ENCODE results near the gene KRT80.

Gene KRT80

DNA sequence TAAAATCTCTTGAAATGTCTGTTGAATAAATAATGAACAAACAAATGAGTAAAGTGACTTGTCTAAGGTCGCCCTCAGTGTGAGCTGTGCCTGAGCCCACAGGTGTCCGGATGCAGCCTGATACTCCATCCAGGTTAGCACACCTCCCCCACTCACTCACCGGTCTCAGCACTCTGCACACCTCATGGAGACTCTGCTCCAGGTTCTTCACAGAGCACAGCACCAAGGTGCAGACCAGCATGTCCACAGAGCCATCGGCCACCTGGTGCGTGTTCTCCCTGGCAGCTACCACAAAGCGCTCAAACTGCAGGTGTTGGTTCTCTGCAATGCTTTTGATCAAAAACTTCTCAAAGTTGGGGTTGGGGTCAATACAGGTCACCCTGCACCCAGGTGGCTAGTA is 37.1 kb upstream of the KRT80 start:
- no peak for DNase-seq (ENCODE audit: low spot score)

DNA sequence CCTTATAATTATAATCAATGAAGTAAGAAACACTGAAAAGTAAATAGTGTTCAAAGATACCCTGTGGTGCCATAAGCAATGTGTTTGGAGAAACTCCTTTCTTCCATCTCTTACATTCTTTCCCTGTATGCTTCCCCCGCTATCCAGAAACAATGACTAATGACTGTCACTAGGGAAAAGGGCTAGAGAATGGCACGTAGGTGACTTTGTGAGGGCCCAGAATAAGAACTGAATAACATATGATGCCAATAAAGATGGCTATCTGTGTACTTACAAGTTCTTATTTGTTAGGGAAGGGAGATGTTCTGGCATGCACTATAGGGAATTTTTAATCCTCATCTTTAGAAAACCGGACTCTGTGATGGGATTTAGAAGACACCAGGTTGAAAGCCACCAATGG is 36.6 kb upstream of the KRT80 start:
- no peak for DNase-seq (ENCODE audit: low spot score)

DNA sequence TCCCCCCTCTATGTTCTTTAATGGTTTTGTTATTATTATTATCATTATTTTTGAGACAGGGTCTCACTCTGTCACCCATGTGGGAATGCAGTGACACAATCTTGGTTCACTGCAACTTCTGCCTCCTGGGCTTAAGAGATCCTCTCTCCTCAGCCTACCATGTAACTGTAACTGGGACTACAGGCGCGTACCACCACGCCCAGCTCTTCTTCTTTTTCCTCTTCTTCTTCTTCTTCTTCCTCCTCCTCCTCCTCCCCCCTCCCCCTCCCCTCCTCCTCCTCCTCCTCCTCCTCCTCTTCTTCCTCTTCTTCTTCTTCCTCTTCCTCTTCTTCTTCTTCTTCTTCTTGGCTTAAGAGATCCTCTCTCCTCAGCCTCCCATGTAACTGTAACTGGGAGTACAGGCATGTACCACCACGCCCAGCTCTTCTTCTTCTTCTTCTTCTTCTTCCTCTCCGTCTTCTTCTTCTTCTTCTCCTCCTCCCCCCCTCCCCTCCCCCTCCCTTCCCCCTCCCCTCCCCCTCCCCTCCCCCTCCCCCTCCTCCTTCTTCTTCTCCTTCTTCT is 35.9 kb upstream of the KRT80 start:
- no peak for DNase-seq (ENCODE audit: low spot score)

DNA sequence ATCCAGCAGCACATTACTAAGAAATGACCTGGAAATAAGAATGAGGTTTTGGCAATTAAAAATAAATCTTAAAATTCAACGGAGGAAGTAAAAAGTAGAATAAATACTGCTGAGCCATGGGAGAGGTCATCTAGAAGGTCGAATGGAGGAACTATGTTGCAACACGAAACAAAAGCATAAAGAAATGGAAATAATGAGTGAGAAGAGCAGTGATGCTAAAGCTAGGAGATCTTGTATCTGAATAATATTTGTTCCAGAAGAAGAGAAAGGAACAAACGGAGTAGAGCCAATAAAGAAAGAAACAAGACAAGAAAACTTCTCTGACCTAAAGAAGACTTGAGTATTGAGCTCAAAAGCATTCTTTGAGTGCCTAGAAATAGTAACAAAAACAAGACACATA is 34.6 kb upstream of the KRT80 start:
- DNase-seq (ENCODE audit: low spot score), result no peak

DNA sequence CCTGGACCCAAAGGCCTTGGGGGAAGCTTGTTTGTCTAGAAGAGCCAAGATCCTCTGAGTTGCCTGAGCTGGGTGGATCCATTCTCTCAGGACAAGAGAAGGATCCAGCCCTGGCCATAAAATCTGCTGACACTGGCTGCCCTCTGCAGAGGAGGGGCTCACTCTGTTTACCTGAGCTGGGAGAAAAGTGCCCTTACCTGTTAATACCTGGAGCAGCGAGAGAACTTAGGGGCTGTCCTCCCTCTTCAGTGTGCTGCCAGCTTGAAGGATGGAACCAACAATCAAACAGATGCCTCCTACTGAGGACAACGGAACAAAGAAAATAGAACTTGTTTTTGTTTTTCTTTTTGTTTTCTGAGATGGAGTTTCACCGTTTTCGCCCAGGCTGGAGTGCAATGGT is 33.9 kb upstream of the KRT80 start:
- no peak for DNase-seq (ENCODE audit: low spot score)

DNA sequence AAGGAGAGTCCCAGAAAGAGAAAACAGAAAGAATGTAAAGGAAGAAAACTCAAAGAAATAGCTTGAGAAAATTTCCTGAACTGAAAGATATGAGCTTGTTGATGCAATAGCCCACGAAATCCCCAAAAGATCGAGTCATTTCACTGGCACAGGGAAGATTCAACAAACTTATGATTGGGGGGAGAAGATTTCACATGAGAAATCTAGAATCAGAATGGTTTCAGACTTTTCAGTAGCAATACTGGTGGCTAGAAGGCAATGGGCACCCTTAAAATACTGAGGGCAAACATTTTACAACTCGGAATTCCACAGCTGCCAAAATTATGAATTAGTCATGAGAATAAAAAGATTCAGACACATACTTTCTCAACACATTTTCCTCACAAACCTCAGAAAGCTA is 32.3 kb upstream of the KRT80 start:
- no peak for DNase-seq (ENCODE audit: low spot score)

DNA sequence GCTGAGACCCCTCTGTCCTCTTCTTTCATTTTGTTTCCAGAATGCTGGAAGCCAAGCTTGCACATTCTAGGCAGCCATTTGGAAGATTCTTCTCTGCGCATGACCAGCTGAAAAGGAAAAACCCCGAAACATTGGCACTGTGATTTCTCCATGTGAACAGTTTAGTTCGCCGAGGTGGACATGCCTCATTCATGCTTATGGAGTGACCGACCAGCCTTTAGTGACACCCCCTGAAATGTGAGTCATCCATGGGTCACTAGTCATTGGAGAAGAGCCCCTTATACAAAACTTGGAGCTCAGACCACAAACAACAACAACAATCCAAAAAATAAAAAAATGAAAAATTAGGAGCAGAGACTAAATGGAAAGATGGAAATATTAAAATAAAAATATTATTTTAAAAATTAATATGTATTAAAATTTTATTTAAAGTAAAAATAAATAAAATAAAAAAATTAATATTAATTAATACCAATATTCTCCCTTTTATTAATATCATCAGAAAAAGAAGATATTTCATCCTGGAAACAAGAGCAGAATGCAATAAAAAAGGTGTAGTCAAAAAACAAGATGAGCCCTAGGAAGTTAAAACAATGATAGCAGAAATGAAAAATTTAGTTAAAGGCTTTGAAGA is 31.7 kb upstream of the KRT80 start:
- no peak for DNase-seq (ENCODE audit: low spot score)

DNA sequence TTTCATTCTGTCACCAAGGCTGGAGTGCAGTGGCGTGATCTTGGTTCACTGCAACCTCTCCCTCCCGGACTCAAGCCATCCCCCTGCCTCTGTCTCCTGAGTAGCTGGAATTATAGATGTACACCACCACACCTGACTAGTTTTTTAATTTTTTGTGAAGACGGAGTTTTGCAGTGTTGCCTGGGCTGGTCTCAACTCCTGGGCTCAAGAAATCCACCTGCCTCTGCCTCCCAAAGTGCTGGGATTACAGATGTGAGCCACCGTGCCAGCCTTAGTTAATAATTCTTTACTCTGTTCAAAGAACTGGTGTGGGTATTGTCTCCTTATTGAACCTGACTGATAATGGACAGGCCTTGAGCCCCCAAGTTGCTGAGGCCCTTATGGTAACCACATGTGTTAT is 30.9 kb upstream of the KRT80 start:
- no peak for DNase-seq (ENCODE audit: low spot score)

DNA sequence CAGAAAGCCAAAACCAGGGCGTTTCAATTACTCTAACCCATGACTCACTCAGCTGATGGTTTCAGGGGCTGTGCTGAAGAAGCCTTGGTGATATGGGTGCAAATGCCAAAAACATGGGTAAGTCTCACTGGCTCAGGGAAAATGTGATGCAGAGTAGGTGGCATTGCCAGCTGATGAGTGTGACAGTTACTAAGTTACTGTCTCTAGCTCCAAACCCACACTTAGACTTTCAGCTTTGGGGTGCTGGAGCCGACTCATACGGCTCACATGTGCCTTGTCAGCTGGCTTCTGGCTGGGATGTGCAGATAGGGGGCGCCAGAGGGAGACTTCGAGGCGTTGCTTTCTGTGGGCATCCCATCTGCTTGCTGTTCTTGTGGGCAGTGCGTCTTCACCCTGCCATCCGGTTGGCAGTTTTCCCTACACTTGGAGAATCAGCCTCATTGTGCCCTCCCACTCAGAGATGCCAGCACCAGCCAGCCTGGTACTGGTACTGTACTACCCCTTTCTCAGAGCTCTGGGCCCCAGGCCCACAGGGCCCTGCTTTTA is 30.2 kb upstream of the KRT80 start:
- peak; percentile 78 for DNase-seq (ENCODE audit: low spot score)

DNA sequence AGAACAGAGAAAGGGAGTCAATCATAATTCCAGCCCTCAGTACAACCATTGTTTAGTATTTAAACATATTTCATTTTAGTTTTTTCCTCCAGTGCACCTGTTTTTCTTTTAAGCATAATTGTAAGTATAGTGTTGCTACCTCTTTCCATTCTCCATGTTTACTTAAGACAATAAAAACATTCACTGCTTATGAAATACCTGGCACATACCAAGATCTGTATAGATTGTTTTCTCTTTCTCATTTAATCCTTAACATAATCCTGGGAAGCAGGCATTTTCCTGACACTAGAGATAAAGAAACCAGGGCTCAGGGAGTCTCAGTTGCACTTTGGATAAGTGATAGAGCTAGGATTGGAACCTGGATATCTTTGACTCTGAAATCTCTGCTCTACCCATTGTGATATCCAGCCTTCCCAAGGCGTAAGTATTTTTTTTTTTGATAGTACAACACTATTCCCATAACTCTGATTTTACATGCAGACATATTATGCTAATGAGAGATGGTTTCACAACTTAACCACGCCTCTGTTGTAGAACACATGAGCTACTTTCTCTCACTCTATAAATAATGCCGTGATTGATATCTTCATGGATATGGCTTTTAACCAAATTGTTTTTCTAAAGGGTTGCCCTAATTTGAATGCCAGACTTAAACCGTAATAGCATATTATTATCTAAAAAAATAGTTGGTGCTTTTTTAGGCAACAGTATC is 29.4 kb upstream of the KRT80 start:
- no peak for DNase-seq (ENCODE audit: low spot score)

DNA sequence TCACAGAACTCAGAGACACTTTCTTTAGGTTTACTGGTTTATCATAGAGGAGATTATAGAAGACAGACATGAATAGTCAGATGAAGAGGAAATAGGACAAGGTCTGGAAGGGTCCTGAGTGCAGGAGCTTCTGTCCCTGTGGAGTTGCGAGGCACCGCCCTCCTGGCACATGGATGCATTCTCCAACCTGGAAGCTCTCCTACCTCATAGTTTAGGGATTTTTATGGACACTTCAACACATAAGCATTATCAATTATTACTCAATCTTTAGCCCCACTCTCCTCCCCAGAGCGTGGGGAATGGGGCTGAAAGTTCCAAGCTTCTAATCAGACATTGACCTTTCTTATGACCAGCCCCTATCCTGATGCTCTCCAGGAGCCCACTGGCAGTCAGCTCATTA is 28.7 kb upstream of the KRT80 start:
- no peak for DNase-seq (ENCODE audit: low spot score)

DNA sequence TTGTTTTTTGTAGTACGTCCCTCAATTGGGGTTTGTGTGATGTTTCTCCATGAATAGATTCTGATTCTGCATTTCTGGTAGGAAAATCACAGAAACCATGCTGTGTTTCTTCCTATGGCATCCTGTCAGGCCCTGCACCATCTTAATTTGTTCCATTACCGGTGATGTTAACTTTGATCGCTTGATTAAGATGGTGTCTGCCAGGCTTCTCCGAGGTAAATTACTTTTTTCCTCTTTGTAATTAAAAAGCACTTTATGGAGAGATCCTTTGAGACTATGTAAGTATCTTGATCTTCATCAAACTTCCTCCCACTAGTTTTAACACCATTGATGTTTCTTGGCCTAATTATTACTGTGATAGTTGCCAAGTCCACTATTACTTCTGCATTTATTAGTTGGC is 26.2 kb upstream of the KRT80 start:
- DNase-seq (ENCODE audit: low spot score), result no peak

DNA sequence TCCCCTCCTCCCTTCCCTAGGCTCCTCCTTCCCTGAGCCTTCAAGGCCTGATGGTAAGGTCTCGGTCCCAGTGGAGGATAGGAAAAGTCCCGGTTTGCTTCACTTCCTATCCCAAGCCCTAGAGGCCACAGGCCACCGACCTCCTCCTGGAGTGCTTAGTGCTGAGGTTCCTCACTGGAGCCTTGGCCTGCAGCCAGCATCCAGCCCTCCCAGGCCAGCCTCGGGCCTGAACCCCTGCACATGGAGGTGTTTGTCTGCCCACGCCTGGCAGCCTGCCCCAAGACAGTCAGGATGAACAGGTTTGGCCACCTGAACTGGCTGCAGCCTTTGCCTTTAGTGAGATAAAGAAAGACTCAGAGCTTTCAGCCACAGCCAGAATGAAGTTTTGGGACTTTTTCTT is 25.4 kb upstream of the KRT80 start:
- DNase-seq (ENCODE audit: low spot score), result no peak

DNA sequence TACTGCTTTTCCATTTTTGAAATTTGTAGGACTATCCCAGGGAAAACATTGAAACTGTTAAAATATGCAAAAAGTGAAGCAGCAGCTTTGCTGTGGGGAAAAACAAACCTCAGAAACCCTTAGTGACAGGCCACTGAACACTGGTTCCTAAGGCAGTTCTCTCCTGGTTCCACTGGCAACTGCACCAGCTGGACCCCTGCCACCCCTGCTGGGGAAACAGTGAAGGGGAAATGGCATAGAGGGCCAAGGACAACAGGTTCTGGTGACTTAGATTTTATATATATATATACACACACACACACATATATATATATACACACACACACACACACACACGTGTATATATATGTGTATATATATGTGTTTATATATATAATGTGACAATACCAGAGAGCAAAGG is 25.0 kb upstream of the KRT80 start:
- DNase-seq (ENCODE audit: low spot score), result no peak

DNA sequence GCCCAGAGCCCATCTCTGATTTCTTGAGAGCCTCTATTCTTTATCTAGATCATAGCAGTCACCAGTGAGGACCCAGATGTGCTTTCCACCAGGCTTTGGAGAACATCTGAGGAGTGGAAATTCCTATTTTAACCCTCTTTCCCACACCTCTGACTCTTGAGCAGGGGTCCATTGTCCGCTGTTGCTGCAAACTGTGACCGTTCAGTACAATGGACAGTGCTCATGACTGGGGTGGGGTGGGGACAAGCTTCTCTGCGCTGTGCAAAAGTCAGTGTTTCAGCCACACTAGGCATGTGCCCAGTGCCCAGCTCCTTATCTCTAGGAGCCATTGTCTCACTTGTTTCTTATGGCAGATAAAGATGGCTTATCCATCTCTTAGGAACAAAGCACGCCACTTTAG is 24.3 kb upstream of the KRT80 start:
- no peak for DNase-seq (ENCODE audit: low spot score)

DNA sequence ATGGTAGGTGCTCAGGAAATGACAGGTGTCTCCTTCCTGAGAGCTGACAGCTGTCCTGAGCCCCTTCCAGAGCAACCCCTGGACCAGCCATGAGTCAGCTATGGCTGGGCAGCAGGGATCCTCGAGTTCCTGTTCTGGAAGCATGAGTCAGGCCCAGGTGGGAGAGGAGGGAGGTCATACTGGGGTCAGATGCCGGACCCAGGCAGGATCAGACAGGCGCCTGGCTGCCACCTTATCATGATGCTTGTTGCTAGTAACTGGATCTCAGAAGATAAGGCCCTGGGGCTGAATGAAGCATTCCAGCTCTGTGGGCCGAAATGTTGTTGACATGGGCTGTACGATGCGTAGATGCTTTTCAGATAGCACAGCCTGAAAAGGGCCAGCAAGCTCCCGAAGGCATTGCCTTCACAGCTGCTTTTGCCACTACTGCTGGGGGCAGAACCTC is 23.8 kb upstream of the KRT80 start:
- no peak for DNase-seq (ENCODE audit: low spot score)

DNA sequence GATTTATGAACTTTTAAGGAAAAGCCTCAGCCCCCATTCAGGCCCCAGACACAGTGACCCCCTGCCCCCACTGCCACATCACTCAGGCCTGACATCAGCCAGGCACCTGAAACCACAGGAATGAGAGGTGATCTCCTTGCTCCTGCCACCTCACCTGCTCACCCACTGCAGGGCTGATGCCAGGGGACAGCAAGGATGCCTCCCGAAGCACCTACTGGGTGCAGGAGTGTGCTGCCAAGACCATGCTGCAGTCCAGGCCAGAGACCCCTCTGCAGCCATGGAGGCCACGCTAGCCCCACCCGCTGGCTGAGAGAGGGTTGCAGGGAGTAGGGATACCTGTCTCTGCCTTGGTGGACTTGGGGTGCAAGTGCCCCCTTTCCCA is 22.6 kb upstream of the KRT80 start:
- DNase-seq (ENCODE audit: low spot score), result no peak

DNA sequence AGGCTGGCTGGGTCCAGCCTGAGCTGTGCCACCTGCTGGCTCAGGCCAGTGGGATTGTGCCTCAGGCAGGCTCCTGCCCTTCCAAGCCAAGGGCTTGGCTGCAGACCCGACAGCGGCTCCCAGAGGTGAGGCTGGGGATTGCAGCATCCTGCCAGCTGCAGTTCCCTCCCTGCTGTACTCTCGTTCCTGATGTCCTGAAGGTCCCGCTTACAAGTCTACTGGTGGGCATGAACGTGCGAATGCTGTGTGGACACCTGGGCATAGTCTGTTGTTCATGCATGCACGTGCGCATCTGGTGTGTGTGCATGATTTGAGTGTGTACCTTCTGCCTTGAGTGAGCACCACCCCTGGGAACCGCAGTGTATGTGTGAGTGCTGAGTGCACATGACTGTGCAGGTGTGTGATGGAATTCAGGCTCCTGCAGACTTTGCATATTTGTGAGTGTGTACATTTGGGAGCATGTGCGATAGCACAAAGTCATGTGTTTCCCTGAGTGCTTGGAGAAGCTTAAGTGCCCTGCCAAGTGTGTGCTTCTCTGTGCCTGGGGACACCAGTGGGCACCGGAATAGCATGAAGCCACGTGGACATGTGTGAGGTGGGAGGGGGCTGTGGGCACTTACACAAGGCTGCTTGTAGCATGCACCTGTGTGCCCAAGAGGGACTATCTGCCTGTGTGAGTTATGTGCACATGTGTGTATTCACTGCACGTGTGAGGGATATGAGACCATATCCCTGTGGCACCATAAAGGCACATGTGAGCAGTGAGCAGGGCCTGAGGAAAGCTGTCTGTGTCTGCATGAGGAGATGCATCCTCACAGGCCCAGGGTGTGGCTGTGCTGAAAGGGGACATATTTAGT is 22.0 kb upstream of the KRT80 start:
- DNase-seq (ENCODE audit: low spot score), result peak; percentile 29

DNA sequence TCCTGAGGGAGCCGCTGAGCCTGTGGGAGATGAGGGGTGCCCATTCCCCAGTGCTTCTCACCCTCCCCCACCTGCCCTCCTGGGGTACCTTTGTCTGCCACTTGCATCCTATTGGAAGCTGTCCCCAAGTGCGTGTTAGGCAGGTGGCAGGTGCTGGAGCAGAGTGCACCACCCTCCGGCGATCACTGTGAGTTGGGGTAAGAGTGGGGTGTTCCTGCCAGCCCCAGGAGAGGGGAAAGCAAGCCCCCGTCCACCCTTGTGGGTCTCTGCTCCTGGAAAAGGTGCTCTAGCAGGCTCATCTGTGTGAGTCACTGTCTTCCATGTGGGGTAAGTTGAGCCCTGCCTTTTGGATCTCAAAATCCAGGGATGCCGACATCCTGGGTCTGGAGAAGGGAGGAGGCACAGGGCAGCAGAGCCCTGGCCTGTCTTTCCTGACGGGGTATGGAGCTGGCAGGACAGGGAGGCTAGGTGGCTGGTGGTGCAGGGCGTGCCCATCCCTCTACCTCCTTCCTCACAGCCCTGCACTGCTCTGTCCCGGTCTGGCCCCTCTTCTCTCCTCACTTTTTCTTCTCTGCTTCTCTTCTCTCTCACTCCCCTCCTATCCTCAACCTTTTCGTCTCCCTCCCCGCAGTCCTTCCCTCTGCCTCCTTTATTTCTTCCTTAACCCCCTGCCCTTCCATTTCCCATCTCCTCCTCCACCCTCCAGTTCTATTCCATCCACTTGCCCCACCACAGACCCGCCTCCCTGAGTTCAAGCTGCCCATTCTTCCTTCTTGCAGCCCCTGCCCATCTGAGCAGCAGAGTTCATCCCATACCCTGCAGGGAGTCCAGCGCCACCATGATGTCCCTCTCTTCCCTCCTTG is 21.1 kb upstream of the KRT80 start:
- DNase-seq (ENCODE audit: low spot score), result no peak

DNA sequence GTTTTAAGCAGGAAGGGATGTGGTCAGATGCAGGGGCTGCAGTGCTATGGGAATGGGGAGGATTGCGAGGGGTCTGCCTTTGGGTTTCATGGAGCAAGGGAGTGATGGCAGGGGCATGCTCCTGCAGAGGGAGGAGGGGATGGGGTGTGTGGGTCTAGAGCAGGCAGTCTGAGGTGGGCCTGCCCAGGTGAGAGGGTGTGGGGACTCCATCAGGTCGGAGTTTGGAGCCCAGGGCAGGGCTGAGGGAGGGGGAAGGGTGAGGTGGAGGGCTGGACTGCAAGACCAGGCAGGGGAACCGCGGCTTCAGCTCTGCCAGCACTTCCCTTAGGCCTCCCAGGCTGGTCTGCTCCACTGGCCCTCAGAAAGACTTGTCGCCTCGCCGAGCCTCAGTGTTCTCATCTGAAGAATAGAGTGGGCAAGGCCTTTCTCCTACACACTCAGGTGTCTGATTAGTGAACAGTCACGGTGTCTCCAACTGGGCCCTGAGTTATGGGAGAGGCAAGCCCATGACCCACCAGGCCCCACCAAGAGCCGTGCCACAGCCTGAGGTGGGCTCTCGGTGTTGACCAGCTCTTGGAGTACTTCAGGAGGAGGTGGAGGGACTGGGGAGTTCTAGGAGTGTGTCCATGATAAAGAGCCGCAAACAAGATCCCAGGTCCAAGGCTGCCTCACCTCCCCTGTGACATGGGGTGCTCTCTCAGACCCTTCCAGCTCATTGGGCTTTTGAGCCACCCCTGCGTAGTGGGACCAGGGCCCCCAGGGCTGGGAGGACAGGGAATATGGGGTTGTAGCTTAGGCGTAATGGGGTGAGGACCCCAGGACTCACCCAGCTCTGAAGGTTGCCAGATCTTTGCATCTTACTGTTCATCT is 20.1 kb upstream of the KRT80 start:
- no peak for DNase-seq (ENCODE audit: low spot score)

Measured in putamen (tissue), 1 donor.